GM21390 (cell line): Measurements from ENCODE around the gene AMOTL1.
"Not testable (repeated sequence)": the region's sequence is repeated elsewhere in the genome, so short reads cannot be mapped to it uniquely, and the experiment has no call there.

Source experiments
- ATAC-seq: cut with Tn5 transposase; IDR thresholded peaks from one replicate; pipeline ENCODE4 v1.9.1; 2021; ENCODE audit not compliant: unreplicated experiment

AMOTL1 gene

DNA sequence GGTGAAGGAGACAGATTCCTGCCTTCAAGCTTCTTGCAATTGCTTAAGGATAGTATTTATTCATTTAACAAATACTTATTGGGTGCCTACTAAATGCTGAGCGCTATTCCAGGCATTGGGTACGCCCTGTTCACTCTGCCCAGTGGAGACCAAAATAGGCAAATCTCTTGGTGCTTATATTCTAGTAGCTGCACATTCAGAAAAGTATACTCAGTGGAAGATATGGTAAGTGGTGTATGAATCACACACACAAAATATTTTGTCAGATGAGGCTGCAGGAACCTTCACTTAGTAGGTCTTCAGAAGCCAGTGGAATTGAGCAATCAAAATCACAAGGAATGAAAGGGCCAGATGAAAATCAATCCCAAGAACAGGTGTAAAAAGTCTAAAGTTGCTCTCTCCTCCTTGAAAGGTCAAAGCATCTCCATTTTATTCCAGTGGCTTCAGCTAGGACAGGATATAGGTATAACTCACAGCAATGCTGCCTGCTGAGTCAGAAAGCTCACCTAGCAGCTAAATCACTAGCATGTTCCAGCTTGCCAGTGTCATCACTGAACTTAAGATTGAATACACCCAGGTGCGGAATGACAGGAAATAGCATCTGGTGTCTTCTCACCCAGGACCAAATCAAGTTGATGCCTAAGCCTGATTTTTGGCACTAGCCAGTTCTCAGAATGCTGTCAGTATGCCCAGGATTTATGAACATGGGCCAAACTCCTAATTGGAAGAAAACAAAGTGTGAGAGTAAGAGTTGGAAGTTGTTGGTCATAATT is 83.9 kb downstream of the AMOTL1 start:
- no peak for ATAC-seq

DNA sequence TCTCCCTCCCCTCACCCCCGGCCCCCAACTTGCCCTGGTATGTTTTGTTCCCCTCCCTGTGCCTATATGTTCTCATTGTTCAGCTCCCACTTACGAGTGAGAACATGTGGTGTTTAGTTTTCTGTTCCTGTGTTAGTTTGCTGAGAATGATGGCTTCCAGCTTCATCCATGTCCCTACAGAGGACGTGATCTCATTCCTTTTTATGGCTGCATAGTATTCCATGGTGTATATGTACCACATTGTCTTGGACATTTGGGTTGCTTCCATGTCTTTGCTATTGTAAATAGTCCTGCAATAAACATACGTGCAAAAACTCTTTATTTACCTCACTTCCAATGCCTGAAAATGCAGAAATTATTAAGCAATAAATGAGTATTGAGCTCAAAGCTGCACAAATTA is 85.1 kb downstream of the AMOTL1 start:
- not testable (repeated sequence) for ATAC-seq

DNA sequence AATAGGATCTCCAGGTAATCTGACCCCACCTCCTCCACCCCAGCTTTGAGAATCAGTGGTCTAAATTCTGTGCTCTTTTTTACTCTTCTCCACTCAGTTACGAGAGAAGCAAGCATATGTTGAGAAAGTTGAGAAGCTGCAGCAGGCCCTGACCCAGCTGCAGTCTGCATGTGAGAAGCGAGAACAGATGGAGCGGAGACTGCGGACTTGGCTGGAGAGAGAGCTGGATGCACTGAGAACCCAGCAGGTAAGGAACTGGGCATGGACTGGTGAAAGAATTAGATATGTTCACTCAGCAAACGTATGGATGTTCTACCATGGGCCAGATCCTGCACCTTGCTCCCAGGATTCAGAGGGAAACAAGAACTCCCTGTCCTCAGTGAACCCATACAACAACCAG is 85.7 kb downstream of the AMOTL1 start:
- no peak for ATAC-seq

DNA sequence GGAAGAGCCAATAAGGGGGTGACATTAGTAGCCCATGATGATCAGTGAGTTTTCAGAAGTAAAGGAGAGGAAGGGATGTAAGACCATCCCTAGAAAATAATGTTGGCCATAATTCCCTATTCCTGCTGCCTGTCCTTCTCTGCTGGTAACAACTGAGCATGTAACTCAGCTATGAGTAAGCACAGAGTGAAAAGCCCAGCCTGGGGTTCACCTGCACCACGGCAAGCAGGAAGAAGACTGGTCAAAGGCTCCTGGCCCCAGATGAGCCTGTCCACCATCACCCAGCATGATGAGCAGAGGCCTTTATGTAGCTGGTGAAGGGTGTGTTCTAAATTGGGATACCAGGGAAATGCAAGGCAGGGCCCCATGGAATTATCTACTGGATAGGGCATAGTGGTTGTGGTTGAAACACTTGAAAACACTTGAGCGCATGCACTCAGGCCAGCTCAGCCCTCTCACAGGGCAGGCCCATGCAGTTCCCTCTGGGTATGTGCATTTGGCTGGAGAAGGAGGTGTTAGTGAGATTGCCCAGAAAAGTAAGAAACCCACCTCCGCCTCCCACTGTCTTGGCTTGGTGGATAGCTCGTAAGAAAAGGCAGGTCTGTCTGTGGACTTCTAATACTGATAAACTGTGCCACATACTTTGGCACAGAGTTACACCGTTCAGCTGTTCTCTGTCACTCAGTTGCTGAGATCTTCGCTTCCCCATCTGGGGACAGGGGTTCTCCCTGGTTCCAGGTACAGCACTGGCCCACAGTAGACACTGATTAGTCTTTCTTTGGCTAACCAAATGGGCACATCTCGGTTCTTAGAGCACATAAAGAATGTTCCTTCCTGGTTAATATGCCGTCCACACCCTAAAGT is 86.8 kb downstream of the AMOTL1 start:
- no peak for ATAC-seq

DNA sequence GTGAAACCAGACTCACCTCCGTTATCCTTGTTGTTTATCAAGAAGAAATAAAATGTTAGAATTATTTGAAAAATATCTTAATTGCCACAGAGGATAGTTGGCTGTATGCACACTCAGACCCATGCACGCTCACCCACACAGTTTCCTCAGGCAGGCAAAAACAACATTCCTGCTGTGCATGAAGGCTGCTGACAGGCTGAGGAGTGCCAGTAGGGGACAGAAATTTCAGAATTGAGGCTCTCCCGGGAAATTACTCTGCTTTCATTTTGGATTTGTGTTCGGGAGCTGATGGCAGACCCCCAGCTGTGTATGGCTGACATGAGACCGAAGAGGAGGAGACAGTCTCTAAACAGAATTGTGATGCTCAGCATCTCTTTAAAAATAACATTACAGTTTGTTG is 87.5 kb downstream of the AMOTL1 start:
- ATAC-seq, result no peak

DNA sequence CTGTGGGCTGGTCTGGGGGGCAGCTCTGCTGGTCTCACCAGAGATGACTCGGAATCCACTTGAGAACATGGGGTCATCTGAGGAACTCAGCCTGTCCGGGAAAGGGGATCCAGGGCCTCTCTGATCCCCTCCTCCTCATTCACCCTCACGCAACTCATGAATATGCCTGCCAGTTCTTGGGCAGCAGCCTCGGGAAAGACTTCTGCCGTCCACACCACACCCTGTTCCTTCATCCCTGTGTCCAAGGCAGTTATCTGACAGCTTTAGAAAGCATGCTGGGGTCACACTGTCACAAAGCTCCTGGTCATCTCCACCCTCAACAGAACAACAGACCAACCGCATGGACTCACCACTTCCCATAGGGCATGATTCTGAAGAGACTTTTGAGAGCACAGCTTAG is 88.3 kb downstream of the AMOTL1 start:
- ATAC-seq, result no peak

DNA sequence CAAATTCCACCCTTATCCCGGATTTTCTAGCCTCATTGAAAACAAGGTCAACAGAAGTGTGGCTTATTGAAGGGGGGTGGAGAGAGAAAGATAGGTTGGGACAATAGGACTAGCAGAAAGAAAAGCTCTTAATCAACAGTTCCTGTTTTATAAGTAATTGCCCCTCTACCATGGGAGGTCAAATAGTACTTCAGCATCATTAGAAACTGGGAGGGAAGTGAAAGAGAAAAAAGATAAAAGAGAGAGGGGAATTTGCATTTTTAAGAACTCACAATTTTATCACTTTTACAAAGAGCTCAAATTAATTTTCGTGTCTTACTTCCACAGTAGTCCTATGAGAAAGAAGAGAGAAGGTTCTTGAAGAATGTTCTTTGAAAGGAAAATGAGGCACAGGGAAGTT is 89.2 kb downstream of the AMOTL1 start:
- no peak for ATAC-seq

DNA sequence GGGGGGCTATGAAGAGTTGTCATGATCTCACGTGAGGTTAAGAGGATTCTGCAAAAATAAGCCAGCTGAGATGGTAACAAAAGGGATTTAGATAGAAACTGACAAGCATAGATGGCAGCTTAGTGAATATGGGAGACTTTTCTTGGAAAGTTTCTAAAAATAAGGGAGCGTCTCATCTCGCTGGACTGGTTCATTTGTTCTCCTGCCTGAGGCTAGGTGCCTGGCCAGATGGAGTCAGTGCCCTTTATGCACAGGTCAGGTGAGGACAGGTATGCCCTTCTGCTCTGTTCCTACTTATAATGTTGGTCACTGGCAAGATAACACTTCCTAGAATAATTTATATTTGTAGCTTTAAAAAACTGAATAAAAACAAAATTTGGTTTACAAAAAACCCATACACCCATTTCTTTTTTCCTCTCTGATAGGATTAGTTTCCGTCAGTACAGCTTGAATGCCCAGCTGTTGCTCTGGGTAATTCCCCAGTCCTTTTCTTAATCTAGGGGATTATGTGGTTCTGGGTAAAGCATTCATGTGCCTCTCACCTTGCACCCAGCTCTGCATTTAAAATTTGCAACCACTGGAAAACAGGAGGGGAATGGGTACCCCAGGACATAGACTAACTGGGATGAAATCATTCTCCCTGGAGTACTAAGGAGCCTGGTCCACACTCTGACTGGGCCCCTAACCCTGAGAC is 90.0 kb downstream of the AMOTL1 start:
- ATAC-seq, result no peak

DNA sequence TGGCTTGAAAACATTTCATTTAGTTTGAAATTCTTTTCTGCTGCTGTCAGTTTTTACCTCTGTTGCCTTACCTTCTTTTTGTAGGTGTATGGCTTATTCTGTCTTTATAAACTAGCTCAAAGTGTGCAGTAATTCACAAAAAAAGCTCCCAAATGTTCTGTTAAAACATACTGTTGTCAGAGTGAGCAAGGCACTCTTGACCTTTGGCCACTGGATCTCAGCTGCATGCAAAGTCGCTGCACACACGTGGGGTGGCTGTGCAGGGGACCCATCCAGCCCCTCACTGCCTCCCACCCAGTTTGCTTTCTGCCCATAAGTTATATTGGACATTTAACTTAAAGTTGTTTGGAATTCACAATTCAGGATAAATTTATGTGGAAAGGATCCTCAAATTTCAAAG is 92.2 kb downstream of the AMOTL1 start:
- no peak for ATAC-seq

DNA sequence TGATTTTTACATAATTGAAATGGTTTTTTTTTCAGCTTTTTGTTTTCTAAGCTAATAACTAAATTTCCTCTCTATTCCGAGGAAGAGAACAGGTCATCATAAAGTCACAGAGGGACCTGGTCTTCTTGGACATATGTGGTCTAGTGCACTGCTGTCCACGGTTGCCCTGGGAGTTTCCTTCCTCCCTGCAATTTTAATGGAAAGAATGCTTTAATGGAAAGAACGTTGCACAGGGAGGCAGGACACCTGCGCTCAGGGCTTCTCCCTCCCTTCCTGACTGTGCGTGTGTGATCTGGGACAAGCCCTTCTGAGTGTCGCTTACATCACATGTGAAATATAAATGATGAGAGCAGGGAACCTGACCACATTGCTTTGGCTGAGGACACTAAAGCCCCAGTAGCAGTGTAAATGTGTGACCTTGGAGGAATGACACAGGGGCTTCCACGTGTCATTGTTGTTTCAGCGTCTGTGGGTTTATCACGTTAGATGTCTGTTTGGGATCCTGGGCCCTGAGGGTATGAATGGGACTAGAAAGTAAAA is 93.2 kb downstream of the AMOTL1 start:
- no peak for ATAC-seq

DNA sequence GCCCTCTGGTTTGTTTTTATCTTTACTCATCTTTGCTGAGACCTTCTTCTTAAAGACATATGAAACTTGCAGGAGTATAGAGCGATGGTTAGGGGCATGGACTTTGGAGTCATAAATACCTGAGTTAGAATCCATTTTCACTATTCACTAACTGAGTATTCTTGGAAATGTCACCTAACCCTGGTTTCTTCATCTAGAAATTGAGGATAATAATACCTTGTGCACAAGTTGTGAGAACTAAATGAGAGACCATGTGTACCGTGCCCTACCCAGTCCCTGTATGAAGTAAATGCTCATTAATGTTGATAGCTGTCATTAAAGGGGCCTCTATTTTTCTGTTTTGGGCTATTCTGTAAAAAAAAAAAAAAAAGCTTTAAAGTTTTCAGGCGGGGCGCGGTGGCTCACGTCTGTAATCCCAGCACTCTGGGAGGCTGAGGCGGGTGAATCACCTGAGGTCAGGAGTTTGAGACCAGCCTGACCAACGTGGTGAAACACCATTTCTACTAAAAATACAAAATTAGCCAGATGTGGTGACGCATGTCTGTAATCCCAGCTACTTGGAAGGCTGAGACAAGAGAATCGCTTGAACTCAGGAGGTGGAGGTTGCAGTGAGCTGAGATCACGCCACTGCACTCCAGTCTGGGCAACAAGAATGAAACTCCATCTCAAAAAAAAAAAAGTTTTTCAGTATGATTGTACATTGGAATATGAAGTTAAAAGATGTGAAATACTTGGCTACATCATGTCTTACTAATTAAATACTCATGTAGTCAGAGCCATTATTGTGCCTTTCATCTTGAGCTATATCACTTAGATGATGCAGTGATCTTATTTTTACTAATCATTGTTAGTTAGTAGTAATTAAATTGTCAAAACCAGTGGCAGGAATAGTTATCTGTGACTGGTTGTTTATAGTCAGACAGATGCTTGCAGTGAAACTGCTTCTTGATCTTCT is 95.0 kb downstream of the AMOTL1 start:
- no peak for ATAC-seq

DNA sequence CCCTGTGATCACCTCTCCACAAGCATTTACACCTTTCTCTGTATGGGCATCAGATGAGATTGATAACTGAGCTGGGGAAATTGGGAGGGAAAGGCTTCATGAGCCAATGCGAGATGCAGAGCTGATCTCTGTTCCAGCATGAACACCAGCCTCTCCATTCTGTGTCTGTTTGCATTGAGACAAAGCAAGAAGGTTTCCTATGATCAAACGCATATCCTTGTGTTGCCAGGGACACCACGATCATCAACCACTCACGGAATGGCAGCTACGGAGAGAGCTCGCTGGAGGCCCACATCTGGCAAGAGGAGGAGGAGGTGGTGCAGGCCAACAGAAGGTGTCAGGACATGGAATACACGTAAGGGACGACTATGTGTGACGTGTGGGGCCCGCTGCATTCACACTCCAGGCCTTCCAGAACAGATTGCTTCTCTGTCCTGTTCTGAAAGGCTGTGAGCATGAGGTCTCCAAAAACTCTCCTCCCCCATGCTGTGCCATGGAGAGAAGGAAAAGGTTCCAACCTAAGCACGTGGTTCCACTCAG is 96.4 kb downstream of the AMOTL1 start:
- ATAC-seq, result no peak

DNA sequence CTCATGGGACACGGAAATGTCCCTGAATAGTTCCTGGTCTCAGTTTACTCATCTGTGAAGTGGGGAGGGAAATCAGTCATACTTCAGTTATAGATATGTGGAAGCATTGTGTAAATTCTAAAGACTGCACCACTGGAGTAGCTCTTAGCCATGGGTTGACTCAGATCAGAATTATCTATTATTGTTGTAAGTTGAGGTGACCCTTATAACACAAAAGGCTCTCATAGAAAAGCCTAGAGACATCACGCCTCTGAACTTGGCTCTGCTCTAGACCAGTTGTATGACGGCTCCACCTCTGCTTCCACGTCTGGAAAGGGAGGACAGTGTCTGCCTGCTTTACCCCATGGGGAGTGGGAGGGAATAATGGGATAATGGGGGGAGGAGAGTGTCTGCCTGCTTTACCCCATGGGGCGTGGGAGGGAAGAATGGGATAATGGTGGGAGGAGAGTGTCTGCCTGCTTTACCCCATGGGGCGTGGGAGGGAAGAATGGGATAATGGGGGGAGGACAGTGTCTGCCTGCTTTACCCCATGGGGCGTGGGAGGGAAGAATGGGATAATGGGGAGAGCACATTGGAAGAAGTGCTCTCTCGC is 98.2 kb downstream of the AMOTL1 start:
- no peak for ATAC-seq

DNA sequence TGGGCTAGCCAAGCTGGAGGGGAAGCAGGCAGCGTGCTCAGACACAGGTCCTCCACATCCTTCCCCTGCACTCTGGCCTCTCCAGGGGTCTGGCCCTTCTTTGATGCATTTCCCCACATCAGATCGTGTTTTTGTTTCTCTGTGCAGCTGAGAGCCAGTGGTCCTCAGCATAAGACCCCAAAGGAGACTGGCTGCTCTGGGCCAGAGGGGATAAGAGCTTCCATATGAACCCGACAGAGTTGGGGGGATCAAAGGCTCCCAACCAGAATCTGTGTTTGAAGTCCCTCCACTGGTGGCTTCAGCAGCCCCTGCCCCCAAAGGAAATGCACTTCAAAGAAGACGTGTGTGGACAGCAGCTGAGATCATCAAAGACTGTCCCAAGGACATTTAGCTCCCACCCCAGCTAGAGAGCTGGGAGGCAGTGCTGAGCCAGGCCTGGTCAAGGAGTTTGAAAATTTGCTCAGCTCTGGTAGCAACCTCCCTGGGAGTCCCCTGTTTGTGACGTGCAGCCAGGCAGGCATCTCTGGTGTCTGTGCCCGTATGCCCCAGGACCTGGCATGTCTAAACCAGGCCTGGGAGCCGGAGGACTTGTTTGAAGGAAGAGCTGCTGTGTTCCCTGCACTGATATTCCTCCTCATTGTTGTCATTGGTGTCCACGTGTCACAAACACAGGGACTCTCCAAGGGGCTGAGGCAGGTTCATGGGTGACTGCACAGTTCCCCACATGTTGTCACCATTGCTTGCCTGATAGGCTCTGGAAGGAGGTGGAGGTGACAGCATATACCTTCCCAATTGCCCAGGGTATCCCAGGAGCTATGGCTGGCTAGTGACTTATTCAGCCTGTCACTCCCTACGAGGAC is 99.0 kb downstream of the AMOTL1 start:
- ATAC-seq, result no peak

DNA sequence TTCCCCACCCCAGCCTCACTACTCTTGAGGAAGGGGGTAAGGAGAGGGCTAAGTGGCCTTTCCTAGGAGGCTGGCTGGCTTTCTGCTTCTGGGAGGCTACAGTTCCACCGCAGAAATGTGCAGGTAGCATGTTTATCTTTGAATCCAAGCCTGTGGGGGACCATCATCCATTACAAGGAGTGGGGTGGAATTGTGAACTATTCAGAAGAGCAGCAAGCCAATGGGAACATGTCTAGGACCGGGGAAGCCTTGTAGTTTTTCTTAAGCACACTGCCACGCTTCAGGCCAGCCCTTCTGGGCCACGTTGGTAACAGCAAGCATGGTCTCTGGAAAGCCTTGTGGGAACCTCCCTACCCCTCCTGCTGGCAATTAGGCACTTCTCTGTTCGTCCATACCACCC is 100.3 kb downstream of the AMOTL1 start:
- no peak for ATAC-seq

DNA sequence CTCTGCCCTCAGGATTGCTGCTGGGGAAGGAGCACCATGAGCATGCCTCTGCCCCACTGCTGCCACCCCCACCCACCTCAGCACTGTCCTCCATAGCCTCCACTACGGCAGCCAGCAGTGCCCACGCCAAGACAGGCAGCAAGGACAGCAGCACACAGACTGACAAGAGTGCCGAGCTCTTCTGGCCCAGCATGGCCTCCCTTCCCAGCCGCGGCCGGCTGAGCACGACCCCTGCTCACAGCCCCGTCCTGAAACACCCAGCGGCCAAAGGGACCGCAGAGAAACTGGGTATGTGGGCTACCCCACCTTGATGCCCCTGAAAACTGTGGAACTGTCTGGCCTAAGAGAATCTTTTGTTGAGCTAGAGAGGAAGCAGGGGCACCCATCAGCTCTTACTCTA is 101.0 kb downstream of the AMOTL1 start:
- ATAC-seq, result no peak

DNA sequence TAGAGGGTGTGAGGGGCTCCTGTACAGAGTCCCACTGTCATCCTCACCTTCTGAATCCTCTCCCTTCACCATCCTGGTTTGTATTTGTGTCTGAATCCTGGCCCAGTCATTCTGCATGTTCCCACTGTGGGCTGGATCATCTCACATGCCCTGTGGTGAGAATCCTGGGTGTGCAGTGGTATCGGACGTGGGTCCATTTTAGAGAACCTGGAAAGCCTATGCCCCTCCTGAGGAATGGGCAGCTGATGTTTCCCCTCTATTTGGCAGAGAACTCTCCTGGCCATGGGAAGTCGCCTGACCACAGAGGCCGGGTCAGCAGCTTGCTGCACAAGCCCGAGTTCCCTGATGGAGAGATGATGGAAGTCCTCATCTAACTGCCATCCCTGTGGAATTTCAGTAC is 102.3 kb downstream of the AMOTL1 start:
- ATAC-seq, result no peak

DNA sequence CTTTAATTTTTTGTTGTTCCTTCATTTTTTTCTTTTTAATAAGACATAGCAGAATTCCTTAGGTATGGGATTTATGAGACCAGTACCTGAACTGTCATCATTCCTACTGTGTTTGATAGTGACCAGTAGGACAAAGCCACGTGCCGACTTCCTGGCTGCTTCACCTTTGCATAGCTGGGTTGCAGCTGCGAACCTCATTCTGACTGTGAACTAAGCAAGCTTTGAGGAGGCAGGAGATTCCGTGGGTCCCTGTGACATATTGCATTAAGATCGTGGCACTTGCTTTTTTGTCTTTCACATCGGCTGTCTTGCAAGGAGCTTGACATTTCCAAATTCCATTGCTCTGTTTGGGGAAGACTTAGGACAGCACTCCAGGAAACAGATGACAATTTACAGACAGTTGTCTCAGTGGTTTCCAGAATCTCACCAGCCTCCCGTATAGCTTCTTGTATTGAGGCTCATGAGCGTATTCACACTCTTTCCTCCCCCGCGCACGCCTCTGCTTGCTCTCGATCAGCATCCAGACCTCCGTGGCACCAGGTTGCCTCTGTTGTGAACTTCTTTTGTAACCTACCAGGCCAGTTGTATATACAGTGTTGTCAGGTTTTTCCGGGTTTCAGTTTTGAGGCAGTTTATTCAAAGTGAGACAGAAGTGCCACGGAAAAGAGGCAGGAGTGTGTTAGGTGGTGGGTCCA is 103.5 kb downstream of the AMOTL1 start:
- ATAC-seq, result no peak
